ENCODE measurements around the gene KCTD5. TPM values are rescaled to one million over a fixed set of nuclear protein-coding genes. Genes with fewer than 3 reads are reported as not detected.

KCTD5 gene
- total and polyA plus RNA-seq, 10 of the 15 experiments (the other 5 are each of a cell fraction or from before 2014, with no cell fraction given): 0.58 to 56.4 (median 37.3) TPM

- no peak for TF ChIP-seq CUX1 (IDR thresholded peaks at IDR 0.05; ENCODE audit: insufficient replicate concordance, low read depth, low read length)
- no peak for TF ChIP-seq CEBPB (IDR thresholded peaks at IDR 0.05; ENCODE audit: borderline replicate concordance in 1 of 2, low read depth in 2 of 2, low read length in 2 of 2)
- 0 out of 2 replicates have a peak, but pooled peaks have one; percentile 28 for TF ChIP-seq MXI1 (IDR thresholded peaks at IDR 0.05; ENCODE audit: low read depth, low read length)
- TF ChIP-seq ZNF592 (IDR thresholded peaks at IDR 0.05): no peak
- TF ChIP-seq EED (IDR thresholded peaks at IDR 0.05; ENCODE audit: low read depth): no peak
- no peak for TF ChIP-seq IKZF2 (IDR thresholded peaks at IDR 0.05)
- no peak for TF ChIP-seq EP300 (IDR thresholded peaks at IDR 0.05; ENCODE audit: borderline replicate concordance in 1 of 2, control insufficient read depth in 1 of 2, low read depth in 2 of 2, low read length in 2 of 2)
- TF ChIP-seq RB1 (IDR thresholded peaks at IDR 0.05; ENCODE audit: borderline replicate concordance): 0 out of 2 replicates have a peak, but pooled peaks have one; percentile 68
- TF ChIP-seq SIX5 (IDR thresholded peaks at IDR 0.05; ENCODE audit: low read depth, low read length, severe bottlenecking): peak; percentile 63
- no peak for TF ChIP-seq RELA (IDR thresholded peaks at IDR 0.05; ENCODE audit: borderline replicate concordance, partially characterized antibody)
- TF ChIP-seq CHD1 (IDR thresholded peaks at IDR 0.05; ENCODE audit: low read depth, low read length): no peak
- peak in 1 of 2 experiments; percentile 86; a peak in 2 of 4 replicates for TF ChIP-seq SRF (IDR thresholded peaks at IDR 0.05; ENCODE audit: low read depth in 2 of 2, low read length in 2 of 2)
- no peak for TF ChIP-seq FOS (IDR thresholded peaks at IDR 0.05; ENCODE audit: borderline replicate concordance, extremely low read depth, insufficient read length)
- TF ChIP-seq HSF1 (IDR thresholded peaks at IDR 0.05; ENCODE audit: low read depth, low read length): no peak
- TF ChIP-seq PAX8 (IDR thresholded peaks at IDR 0.05): no peak
- no peak for TF ChIP-seq SUZ12 (IDR thresholded peaks at IDR 0.05; ENCODE audit: unreplicated experiment)
- TF ChIP-seq ASH2L (IDR thresholded peaks at IDR 0.05; ENCODE audit: borderline replicate concordance, low read depth): no peak
These were observed 38.7 kb downstream of the KCTD5 start (continued) for GRCh38 chr16:2720719-2721633.

Data from GM12878 (cell line).